HG02885 (cell line): ENCODE measurements around the gene SUPT4H1.
"Not testable (repeated sequence)": the region's sequence is repeated elsewhere in the genome, so short reads cannot be mapped to it uniquely, and the experiment has no call there.

ENCODE experiments used
- ATAC-seq: cut with Tn5 transposase; IDR thresholded peaks from one replicate; pipeline ENCODE4 v1.9.1; 2021; ENCODE audit warnings: mild to moderate bottlenecking; ENCODE audit not compliant: unreplicated experiment, poor library complexity

Gene SUPT4H1

DNA sequence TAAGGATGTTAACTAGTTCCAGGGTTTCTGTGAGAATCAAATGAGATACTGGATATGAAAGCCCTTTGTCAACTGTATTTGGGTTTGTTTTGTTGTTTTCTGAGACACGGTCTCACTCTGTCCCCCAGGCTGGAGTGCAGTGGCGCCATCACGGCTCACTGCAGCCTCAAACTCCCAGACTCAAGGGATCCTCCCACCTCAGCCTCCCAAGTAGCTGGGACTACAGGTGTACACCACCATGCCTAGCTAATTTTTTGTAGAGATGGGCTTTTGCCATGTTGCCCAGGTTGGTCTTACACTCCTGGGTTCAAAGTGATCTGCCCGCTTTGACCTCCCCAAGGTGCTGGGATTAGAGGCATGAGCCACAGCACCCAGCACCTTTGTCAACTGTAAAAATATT is 8.9 kb downstream of the SUPT4H1 start:
- no peak for ATAC-seq

GRCh38 chr17:58341861-58342475 is 10.0 kb downstream of the SUPT4H1 start:
- no peak for ATAC-seq

GRCh38 chr17:58341136-58341860 is 10.7 kb downstream of the SUPT4H1 start:
- ATAC-seq: not testable (repeated sequence)

GRCh38 chr17:58340405-58340876 is 11.6 kb downstream of the SUPT4H1 start:
- ATAC-seq: no peak

DNA sequence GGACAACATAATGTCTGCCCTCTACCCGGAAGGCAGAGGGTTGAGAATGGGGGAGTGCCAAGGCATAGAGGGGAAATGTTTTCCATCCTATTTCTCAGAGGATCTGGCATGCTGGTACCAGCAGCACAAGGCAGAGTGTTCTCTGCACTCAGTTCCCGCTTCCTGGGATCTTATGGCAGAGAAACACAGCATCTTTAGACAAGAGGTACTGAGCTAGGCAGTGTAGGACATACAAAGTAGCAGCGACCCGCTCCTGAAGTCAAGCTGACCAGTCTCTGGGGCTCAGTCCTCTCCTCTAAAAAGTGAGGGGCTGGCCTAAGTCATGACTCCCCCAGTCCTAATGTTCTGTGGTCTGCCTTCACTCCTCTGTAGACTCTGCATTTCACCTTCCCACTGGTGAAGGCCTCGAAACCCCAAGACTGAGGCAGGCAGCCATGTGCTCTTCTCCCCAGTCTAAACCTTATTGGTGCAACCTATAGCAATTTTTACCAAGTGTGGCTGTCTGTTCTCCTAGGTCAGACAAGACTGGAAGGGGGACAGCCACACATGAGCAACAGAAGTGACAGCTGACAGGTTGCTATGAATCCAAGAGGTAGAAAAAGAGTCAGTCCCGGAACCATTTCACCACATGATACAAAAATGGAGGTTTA is 12.1 kb downstream of the SUPT4H1 start:
- no peak for ATAC-seq

DNA sequence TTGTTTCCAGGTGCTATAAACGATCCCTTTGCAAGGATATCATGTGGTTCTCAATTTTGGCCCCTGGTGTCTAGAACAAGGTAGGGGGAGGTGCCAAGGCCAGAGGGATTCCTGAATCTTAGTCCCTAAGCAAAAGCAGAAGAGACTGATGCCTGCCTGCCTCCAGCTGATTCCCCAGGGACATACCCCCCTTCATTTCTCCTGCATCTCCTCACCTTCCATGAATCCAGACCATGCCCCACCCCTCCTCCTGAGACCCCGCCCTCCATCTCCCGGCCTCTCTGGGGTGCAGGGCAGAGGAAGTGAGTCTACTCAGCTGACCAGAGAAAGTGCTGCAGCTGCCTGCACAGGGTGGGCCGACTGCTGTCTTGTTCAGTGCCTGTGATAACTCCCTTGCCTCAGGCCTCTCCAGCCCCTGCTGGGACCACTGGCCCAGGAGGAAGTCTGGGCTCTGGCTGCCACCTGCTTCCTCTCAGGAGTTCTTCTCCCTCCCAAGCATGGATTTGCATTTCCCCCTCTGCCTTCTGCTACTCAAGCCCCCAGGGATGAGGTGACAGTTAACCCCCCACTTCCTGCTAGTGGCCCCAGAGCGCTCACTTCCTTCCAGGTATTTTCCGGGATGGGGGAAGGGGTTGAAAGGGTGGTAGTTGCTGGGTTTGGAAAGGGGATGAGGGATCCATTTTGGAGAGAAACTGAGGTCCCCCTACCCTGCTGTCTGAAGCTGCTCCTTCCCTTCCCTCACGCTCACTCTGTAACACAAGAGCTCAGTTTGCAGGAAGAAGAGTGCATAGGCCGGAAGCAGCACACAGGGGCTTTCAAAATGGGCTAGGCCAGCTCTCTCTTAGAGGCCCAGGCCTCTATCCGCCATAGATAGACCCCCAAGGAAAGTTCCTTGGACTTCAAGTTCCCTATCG is 12.9 kb downstream of the SUPT4H1 start:
- peak; percentile 36 for ATAC-seq

- ATAC-seq: no peak
Measured at GRCh38 chr17:58338454-58338840, 13.6 kb downstream of the SUPT4H1 start.

- peak; percentile 63 for ATAC-seq
Measured at GRCh38 chr17:58337600-58338453, 14.2 kb downstream of the SUPT4H1 start.

GRCh38 chr17:58337210-58337599 is 14.8 kb downstream of the SUPT4H1 start:
- no peak for ATAC-seq

GRCh38 chr17:58336456-58337209 is 15.4 kb downstream of the SUPT4H1 start:
- no peak for ATAC-seq

DNA sequence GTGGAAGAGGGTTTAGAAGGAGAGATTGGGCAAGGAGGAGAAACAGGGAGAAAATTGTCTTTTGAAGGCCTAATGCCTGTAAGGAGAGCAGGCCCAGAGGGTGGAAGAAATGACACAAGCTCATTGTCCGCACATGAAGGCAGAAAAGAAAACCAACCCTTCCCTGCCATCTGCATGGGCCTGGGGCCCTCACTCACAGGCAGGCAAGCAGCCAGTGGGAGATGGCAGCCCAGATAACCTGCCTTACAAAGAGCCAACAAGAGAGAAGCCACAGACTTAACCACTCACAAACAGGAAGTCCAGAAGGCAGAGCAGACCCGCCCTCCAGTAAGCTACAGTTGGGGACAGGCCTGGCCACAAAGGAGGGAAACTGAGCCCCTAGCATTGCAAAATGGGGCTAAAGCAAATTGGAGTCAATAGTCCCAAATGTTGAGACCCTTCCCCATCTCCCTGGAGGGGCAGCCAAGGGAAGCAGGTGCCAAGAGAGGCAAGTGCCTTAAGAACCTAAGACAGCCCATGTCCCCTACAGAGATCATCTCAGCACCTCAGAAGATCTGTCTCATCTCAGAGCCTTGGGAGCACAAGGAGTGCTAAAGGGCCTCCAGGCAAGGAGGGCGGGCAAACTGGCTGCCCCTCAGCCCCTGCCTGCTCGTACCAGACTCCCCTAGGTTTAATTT is 16.1 kb downstream of the SUPT4H1 start:
- peak; percentile 17 for ATAC-seq

- ATAC-seq: no peak
Measured at GRCh38 chr17:58335061-58335731, 16.8 kb downstream of the SUPT4H1 start.

- no peak for ATAC-seq
Measured at GRCh38 chr17:58334661-58335060, 17.3 kb downstream of the SUPT4H1 start.

GRCh38 chr17:58334256-58334655 is 17.7 kb downstream of the SUPT4H1 start:
- no peak for ATAC-seq

GRCh38 chr17:58333736-58334207 is 18.2 kb downstream of the SUPT4H1 start:
- no peak for ATAC-seq

DNA sequence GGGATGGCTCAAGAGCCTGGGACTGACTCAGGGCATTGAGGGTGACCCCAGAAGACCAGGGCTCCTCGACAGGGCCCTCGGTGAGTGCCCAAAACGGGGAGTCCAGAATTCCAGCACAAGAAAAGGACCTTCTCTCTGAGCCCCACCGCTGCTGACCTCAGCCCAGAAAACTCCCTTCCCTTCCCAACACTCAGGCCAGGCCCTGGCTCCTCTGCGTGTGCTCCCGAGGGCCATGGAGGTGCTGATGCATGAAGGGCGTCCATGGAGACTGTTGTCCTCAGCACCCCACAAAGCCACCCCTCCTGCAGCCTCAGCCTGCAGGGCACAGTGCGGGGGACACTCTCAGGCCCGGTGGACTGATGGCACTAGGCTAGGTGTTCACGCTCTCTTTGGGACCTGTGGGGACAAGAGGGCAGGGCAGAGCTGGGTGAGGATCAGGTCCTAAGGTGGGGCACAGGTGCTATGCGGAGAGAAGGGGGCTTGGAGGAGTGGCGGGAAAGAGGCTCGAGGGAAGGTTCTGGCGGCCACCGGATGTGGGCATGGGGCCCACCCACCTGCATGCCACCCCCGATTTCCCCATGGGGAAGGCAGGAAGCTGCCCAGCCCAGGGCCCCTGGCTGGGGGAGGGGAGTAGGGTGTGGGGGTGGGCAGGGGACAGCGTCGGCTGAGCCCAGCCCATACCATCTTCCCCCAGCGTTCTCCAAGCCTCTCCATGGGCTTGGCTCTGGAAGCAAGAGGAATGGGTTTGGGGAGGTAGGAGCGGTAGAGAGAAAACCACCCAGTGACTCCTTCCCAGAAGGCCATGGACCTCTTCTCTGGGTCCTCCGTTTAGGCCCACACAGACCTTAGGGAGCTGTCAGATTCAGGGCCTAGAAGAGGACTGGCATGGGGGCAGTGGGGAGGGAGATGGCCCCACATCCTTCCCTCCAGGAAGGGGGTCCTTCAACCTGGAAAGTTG is 18.9 kb downstream of the SUPT4H1 start:
- no peak for ATAC-seq
